ENCODE results near the gene EFNB2.

The EFNB2 gene

DNA sequence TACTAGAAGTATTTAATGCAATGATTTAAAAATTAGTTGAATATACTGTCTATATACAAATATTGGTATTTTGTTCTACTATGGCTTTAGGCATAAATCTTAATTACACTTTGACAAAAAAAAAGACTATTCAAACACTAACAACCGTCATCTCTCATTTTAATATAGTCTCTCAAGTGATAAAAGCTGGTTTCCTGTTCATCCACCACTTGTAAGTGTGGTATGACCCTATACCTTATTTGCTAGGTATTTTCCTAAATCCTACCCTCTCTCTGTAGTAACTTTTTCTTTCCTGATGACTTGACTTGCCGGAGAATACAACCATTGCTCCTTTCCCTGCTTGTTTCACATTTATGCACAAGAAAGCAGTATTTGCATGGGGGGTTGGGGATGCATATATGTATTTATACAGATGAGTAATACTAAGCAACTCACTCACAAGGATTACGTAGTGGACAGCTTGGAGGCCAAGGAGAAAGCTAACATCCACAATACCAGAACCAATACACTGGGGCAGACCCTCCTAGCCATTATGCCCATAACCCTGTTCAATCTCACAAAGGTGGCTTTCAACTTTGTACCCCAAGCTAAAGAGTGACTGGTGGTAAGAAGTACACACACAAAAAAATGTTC lies 12.7 kb upstream of the EFNB2 start:
- Histone ChIP-seq H3K9me3 (ENCODE audit: severe bottlenecking) (no peaks in the 10 kb centered on the region), H3K4me3 (ENCODE audit: low read depth, low read length) (no peak overlapping the region), H3K27me3 (ENCODE audit: insufficient read depth, low read depth, severe bottlenecking) (no peaks in the 10 kb centered on the region), H3K36me3 (peaks cover 99% of the 10 kb centered on the region), H3K27ac (no peak overlapping the region)
- DNase-seq: no peak
- TF ChIP-seq CTCF (IDR thresholded peaks at IDR 0.05; ENCODE audit: low read depth, low read length): no peak

- no peak for DNase-seq
- Histone ChIP-seq H3K36me3 (peaks cover 61% of the 10 kb centered on the region), H3K4me3 (ENCODE audit: low read depth, low read length) (no peak overlapping the region), H3K27ac (no peak overlapping the region), H3K9me3 (ENCODE audit: severe bottlenecking) (no peaks in the 10 kb centered on the region), H3K27me3 (ENCODE audit: insufficient read depth, low read depth, severe bottlenecking) (no peaks in the 10 kb centered on the region)
- no peak for TF ChIP-seq CTCF (IDR thresholded peaks at IDR 0.05; ENCODE audit: low read depth, low read length)
Observed at GRCh38 chr13:106541826-106542225, 6.4 kb upstream of the EFNB2 start.

DNA sequence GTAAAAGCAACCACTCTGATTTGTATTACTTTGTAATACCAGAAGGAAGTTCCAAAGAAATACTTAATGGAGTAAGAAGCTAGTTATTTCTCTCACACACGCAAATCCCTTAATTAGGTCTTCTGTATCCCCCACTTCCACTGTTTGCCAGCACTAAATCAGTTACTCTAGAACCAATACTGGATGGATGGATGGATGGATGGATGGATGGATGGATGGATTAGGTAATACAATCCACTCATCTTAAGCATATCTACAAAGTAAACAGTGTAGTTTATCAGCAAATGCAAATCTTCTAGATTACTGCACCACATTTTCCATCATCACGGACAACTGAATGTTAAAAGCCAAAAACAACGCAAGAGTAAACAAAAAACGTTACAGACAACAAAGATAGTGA lies 5.2 kb upstream of the EFNB2 start:
- Histone ChIP-seq H3K4me3 (ENCODE audit: low read depth, low read length) (no peak overlapping the region), H3K9me3 (ENCODE audit: severe bottlenecking) (no peaks in the 10 kb centered on the region), H3K27me3 (ENCODE audit: insufficient read depth, low read depth, severe bottlenecking) (no peaks in the 10 kb centered on the region), H3K27ac (no peak overlapping the region), H3K36me3 (peaks cover 50% of the 10 kb centered on the region)
- no peak for DNase-seq
- TF ChIP-seq CTCF (IDR thresholded peaks at IDR 0.05; ENCODE audit: low read depth, low read length): no peak

DNA sequence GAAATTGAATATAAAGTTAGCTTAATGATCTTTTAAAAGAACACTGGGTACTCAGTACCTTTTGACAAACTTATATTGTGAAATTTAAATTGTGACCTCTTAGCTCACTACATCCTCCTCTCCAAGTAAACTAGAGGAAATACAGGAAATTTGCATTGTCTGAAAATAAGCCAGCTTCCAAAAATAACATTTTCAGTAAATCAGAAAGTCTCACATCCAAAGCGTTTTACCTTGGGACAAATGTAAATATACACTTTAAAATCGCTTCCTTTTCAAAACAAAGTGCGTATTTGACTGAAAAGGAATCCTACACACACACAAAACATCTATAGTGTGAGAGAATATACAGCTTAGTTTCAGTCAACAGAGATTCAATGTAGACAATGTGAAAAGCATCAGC lies 2.1 kb upstream of the EFNB2 start:
- Histone ChIP-seq H3K36me3 (peaks cover 19% of the 10 kb centered on the region), H3K27me3 (ENCODE audit: insufficient read depth, low read depth, severe bottlenecking) (peaks cover 16% of the 10 kb centered on the region), H3K9me3 (ENCODE audit: severe bottlenecking) (no peaks in the 10 kb centered on the region), H3K4me3 (ENCODE audit: low read depth, low read length) (no peak overlapping the region), H3K27ac (no peak overlapping the region)
- DNase-seq: no peak
- TF ChIP-seq CTCF (IDR thresholded peaks at IDR 0.05; ENCODE audit: low read depth, low read length): no peak

DNA sequence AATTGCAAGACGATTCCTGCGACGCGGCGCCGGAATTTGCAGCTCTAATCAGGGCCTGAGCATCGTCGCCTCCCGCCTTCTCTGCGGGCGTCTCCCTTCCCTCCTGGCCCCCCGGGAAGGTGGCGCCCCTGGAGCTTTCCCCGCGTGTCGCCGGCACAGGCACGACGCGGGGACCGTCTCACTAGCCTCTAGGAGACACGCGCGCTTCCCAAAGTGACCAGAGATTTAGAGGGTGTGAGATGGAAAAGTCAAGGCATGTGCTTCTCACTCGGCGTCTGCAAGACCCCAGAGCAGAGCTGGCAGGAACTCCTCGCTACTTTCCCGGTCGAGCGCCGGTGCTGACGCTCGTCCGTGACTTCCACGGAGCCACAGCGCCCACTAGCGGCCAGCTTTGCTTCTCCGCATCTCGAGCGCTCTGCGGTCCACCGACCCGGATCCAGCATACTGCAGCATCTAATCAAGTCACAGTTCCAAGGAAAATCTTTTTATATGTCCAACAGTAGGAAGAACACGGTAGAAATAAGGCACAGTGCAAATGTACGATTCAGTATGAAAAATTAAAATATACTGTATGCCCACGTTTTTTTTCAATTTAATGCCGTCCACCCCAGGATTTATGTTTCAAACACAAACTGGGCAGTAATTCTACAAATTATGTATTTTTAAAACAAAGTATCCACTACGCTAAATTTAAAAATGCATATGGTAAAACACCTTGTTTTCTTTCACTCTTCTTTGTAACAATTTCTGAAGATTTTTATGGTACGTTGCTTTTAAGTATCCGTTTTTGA lies 977 bp upstream of the EFNB2 start:
- H3K36me3 ChIP-seq: peaks cover 10% of the 10 kb centered on the region
- peaks cover 17% of the 10 kb centered on the region for H3K27me3 ChIP-seq (ENCODE audit: insufficient read depth, low read depth, severe bottlenecking)
- TF ChIP-seq CTCF (IDR thresholded peaks at IDR 0.05; ENCODE audit: low read depth, low read length): peak; percentile 100
- DNase-seq: peak; percentile 95
- peak overlapping the region; percentile 60 for H3K4me3 ChIP-seq (ENCODE audit: low read depth, low read length)
- H3K27ac ChIP-seq: peak overlapping the region; percentile 10; the same call in 1 of the 2 replicates
- H3K9me3 ChIP-seq (ENCODE audit: severe bottlenecking): no peaks in the 10 kb centered on the region
